Measurements from ENCODE around the gene SMCO3. TPM values are rescaled to one million over a fixed set of nuclear protein-coding genes. Genes with fewer than 3 reads are reported as not detected.

Gene SMCO3
- total and polyA plus RNA-seq, 7 donors: 0.04 to 0.05 TPM; not detected in 5

GRCh38 chr12:14776236-14776961 lies 37.6 kb downstream of the SMCO3 start:
- Histone ChIP-seq H3K36me3 (ENCODE audit: insufficient read depth in 1 of 2, low read depth in 1 of 2) (no peaks in the 10 kb centered on the region), H3K4me3 (peak overlapping the region; percentile 86), H3K9me3 (no peaks in the 10 kb centered on the region), H3K27ac (peak overlapping the region; percentile 91), H3K27me3 (ENCODE audit: insufficient read depth in 3 of 3, low read length in 2 of 3) (no peaks in the 10 kb centered on the region), H3K4me1 (peaks cover 8% of the 10 kb centered on the region)
- TF ChIP-seq, protein P1, sequence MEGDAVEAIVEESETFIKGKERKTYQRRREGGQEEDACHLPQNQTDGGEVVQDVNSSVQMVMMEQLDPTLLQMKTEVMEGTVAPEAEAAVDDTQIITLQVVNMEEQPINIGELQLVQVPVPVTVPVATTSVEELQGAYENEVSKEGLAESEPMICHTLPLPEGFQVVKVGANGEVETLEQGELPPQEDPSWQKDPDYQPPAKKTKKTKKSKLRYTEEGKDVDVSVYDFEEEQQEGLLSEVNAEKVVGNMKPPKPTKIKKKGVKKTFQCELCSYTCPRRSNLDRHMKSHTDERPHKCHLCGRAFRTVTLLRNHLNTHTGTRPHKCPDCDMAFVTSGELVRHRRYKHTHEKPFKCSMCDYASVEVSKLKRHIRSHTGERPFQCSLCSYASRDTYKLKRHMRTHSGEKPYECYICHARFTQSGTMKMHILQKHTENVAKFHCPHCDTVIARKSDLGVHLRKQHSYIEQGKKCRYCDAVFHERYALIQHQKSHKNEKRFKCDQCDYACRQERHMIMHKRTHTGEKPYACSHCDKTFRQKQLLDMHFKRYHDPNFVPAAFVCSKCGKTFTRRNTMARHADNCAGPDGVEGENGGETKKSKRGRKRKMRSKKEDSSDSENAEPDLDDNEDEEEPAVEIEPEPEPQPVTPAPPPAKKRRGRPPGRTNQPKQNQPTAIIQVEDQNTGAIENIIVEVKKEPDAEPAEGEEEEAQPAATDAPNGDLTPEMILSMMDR (IDR thresholded peaks at IDR 0.05): no peak
- DNase-seq (no peak), ATAC-seq (no peak)
- intact Hi-C loops (cut with DNase I): no loop called here
- 86 to 95% (median 90%) methylated on average over 5 of the region's 5 CpGs for WGBS, 3 donors

DNA sequence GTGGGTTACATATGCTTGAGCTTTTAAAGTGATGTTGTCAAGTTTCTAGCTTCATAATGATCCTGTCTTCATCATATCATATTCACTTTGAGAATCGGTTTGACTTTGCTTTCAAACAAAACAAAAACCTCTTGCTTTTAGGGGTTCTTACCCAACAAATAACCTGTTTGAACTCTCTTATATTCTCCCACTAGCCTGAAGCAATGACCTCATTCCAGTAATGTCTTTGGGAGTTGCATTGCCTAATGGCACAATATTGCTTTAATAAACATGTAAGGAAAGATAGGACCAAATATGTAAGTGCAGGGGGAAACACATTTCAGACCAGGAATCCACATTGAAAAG lies 38.4 kb downstream of the SMCO3 start:
- no peak for ATAC-seq
- WGBS, 3 donors: 21 to 50% (median 43%) methylated on average over 1 of the region's 1 CpG

DNA sequence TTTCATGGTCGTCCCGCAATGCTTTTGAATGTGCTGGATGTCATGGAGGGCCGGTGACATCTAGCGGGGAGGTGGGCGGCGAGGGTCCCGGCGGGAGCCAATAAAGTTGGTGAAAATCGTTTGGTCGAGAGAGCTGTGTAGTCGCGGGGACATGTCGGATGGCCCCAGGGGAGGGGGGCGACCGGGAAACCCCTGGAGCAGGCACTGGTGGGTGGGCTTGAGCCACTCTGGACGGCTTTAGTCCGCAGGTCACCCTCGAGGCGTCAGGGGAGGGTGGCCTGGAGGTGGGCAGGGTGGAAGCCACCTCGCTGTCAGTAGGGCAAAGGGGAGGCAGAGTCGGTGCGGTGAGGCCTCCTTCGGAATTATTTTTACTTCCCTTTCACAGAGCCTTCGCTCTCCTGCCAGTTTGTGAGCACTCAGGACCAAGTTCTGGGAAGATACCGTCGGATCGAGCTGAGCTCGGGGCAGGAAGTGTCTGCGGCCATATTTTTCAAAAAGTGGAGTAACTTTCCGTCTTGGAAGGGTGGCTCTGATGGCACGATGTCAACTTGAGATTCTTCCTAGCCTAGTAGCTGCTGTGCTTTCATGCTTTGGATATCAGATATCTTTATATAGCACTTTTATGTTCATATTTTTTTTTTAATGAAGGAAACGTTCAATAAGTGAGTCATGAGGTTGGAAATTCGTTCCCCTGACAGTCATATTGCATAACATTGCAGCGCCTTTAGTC lies 38.9 kb downstream of the SMCO3 start:
- Histone ChIP-seq H3K27ac (peak overlapping the region; percentile 91), H3K4me1 (peaks cover 8% of the 10 kb centered on the region), H3K4me3 (peak overlapping the region; percentile 86), H3K9me3 (no peaks in the 10 kb centered on the region), H3K27me3 (ENCODE audit: insufficient read depth in 3 of 3, low read length in 2 of 3) (no peaks in the 10 kb centered on the region), H3K36me3 (ENCODE audit: insufficient read depth in 1 of 2, low read depth in 1 of 2) (no peaks in the 10 kb centered on the region)
- 5 to 17% (median 16%) methylated on average over 33 to 34 of the region's 34 CpGs for WGBS, 3 donors
- TF ChIP-seq, protein P1 (IDR thresholded peaks at IDR 0.05): no peak
- intact Hi-C loops (cut with DNase I): loop anchor here in 1 of 2 donors (2.0 kb wide), 1 partner anchor 28 kb away; the partner anchor contains the start of genes C12orf60 and WBP11
- ATAC-seq (peak; percentile 13 to 39 (median 16)), DNase-seq (peak; percentile 58 to 61)

More for the DNA sequence above, 38.4 kb downstream of the SMCO3 start:
- Histone ChIP-seq H3K4me1 (peaks cover 8% of the 10 kb centered on the region), H3K4me3 (peak overlapping the region; percentile 86), H3K27ac (peak overlapping the region; percentile 91), H3K27me3 (ENCODE audit: insufficient read depth in 3 of 3, low read length in 2 of 3) (no peaks in the 10 kb centered on the region), H3K9me3 (no peaks in the 10 kb centered on the region), H3K36me3 (ENCODE audit: insufficient read depth in 1 of 2, low read depth in 1 of 2) (no peaks in the 10 kb centered on the region)
- TF ChIP-seq, protein P1 (IDR thresholded peaks at IDR 0.05): no peak
- intact Hi-C loops (cut with DNase I): loop anchor here in 1 of 2 donors (2.0 kb wide), 1 partner anchor 27 kb away; the partner anchor contains the start of genes C12orf60 and WBP11
- no peak for DNase-seq

DNA sequence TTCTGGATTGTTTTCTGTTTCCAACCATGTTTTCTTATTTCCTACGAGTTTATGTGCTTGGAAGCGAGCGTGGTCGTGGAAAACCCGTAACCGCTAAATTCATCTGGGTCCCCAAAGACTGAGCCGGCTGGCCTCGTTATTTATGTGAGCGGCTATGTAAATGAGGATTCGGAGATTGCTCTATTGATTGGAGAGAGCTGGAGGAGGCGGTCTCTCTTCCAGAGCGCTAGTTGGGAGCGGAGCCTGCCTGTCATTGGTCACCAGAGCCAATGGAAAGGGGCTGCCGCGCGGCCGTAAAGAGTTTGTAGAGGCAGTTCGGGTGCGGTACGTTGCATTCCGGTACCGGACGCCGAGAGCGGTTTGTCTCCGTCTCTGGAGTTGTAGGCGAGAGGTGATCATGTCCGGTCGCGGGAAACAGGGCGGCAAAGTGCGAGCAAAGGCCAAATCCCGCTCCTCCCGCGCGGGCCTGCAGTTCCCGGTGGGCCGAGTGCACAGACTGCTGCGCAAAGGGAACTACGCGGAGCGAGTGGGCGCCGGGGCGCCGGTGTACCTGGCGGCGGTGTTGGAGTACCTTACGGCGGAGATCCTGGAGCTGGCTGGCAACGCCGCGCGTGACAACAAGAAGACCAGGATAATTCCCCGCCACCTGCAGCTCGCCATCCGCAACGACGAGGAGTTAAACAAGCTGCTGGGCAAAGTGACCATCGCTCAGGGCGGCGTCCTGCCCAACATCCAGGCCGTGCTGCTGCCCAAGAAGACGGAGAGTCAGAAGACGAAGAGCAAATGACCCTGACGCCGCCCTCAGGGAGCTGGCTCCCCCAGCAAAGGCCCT lies 39.7 kb downstream of the SMCO3 start:
- intact Hi-C loops (cut with DNase I): loop anchor here in 1 of 2 donors (2.0 kb wide), 1 partner anchor 29 kb away; the partner anchor contains the start of genes C12orf60 and WBP11
- Histone ChIP-seq H3K27ac (peak overlapping the region; percentile 91), H3K27me3 (ENCODE audit: insufficient read depth in 3 of 3, low read length in 2 of 3) (no peaks in the 10 kb centered on the region), H3K4me1 (peaks cover 11% of the 10 kb centered on the region), H3K36me3 (ENCODE audit: insufficient read depth in 1 of 2, low read depth in 1 of 2) (no peaks in the 10 kb centered on the region), H3K9me3 (no peaks in the 10 kb centered on the region), H3K4me3 (peak overlapping the region; percentile 86)
- ATAC-seq: peak; percentile 79 to 84 (median 82)
- DNase-seq: peak; percentile 94 to 97
- 0 to 1% (median 1%) methylated on average over 65 to 67 of the region's 67 CpGs for WGBS, 3 donors
- TF ChIP-seq, protein P1 (IDR thresholded peaks at IDR 0.05): no peak

Measured in psoas muscle (tissue), 8 donors.